GM12878 (cell line): ENCODE results near the gene PPP2R3B. TPM values are rescaled to one million over a fixed set of nuclear protein-coding genes. Genes with fewer than 3 reads are reported as not detected.

Experiments
- ATAC-seq: fragments of 200-7000 bp; cut with Tn5 transposase; 3 replicates; pipeline ENCODE4 v1.9.1; 2020; ENCODE audit warnings: mild to moderate bottlenecking, moderate library complexity
- BruUV-seq: library from RNA; stranded (reverse); fragments of 400-500 nt; replicated peaks from 2 replicates; lab custom pipeline; 2021; lab: Mats Ljungman, UMichigan
- CTCF ChIA-PET: fragments of 300-600 bp; sonication (Branson Sonifier 250); formaldehyde crosslinking; extraction: SDS; loops from one replicate; lab custom pipeline; 2021; ENCODE audit warnings: inconsistent platforms; lab: Yijun Ruan, JAX
- POLR2A ChIA-PET: fragments of 350-600 bp; formaldehyde crosslinking; extraction: SDS; loops from one replicate; lab custom pipeline; 2021; ENCODE audit warnings: inconsistent platforms; lab: Charles Lee
- RAD21 ChIA-PET: fragments of 300-600 bp; sonication (Branson Sonifier 250); formaldehyde crosslinking; loops from one replicate; lab custom pipeline; 2023; ENCODE audit warnings: antibody characterized with exemption; ENCODE audit not compliant: unreplicated experiment; lab: Charles Lee
- SMC1A ChIA-PET: fragments of 300-600 bp; sonication (Branson Sonifier 250); formaldehyde crosslinking; loops from one replicate; lab custom pipeline; 2023; ENCODE audit not compliant: unreplicated experiment, uncharacterized antibody; lab: Charles Lee
- DNase-seq: peaks from one replicate; pipeline ENCODE4 v3.0.0-alpha.2; 2011; ENCODE audit warnings: low read depth, low spot score
- FAIRE-seq: peaks from 3 replicates; lab custom pipeline; 2011; peaks lifted over from hg19 to GRCh38; lab: Jason Lieb, UNC
- H2AFZ ChIP-seq: 2 replicates; pipeline ENCODE4 v1.6.0; 2011; ENCODE audit warnings: low read depth, low read length, control low read depth; ENCODE audit not compliant: control insufficient read depth
- H3K27ac ChIP-seq: 2 replicates; pipeline ENCODE4 v1.5.1; 2011; ENCODE audit warnings: control low read depth; ENCODE audit not compliant: control insufficient read depth, insufficient read depth
- H3K27me3 ChIP-seq, 2 experiments: replicated peaks in 1 of 2; 2 replicates each; pipeline versions ENCODE4 v1.6.0 to v1.6.1; 2011; ENCODE audit warnings: low read length in 1 of 2; ENCODE audit not compliant: control insufficient read depth in 2 of 2, insufficient read depth in 2 of 2
- H3K36me3 ChIP-seq, 2 experiments: 2 replicates each; pipeline ENCODE4 v1.5.1; 2011; ENCODE audit warnings: low read length in 1 of 2; ENCODE audit not compliant: control insufficient read depth in 2 of 2, insufficient read depth in 2 of 2
- H3K4me1 ChIP-seq: 2 replicates; pipeline ENCODE4 v1.6.1; 2011; ENCODE audit warnings: mild to moderate bottlenecking, low read length, moderate library complexity, mixed read lengths; ENCODE audit not compliant: control insufficient read depth, insufficient read depth
- H3K4me2 ChIP-seq: 2 replicates; pipeline ENCODE4 v1.6.0; 2011; ENCODE audit warnings: control low read depth; ENCODE audit not compliant: control insufficient read depth, insufficient read depth
- H3K4me3 ChIP-seq: fragments of 200-600 bp; sonication (generic); 2 replicates; pipeline ENCODE4 v1.5.1; 2016
- H3K79me2 ChIP-seq: 2 replicates; pipeline ENCODE4 v1.6.0; 2011; ENCODE audit warnings: low read length; ENCODE audit not compliant: control insufficient read depth, insufficient read depth
- H3K9ac ChIP-seq: 2 replicates; pipeline ENCODE4 v1.8.0; 2011; ENCODE audit warnings: low read length, control low read depth, mixed read lengths; ENCODE audit not compliant: control insufficient read depth, insufficient read depth
- H3K9me3 ChIP-seq: replicated peaks from 3 replicates; pipeline ENCODE4 v1.5.1; 2011; ENCODE audit warnings: mild to moderate bottlenecking, low read length; ENCODE audit not compliant: control insufficient read depth, insufficient read depth
- H4K20me1 ChIP-seq: 2 replicates; pipeline ENCODE4 v1.6.0; 2011; ENCODE audit not compliant: control insufficient read depth, insufficient read depth
- BACH1 ChIP-seq: fragments of 450-650 bp; IDR thresholded peaks from 2 replicates; pipeline ENCODE4 v1.6.1; 2017; ENCODE audit warnings: mild to moderate bottlenecking, borderline replicate concordance
- CHD4 ChIP-seq: fragments of 200-600 bp; sonication (generic); IDR thresholded peaks from 2 replicates; pipeline ENCODE4 v1.6.1; 2016; ENCODE audit warnings: mild to moderate bottlenecking
- EGR1 ChIP-seq, 2 experiments: IDR thresholded peaks; 1 replicate in 1 of 2; 2 replicates in 1 of 2; pipeline ENCODE4 v1.6.1; 2011 to 2012; ENCODE audit warnings: low read depth in 2 of 2, low read length in 2 of 2, borderline replicate concordance in 1 of 2, mild to moderate bottlenecking in 1 of 2, moderate library complexity in 1 of 2
- HDAC2 ChIP-seq: fragments of 200-600 bp; sonication (generic); IDR thresholded peaks from 2 replicates; pipeline ENCODE4 v1.6.1; 2017
- MYC ChIP-seq: IDR thresholded peaks from 2 replicates; pipeline ENCODE4 v1.6.1; 2011; ENCODE audit warnings: mild to moderate bottlenecking, low read length, moderate library complexity, inconsistent platforms; ENCODE audit not compliant: insufficient read depth, insufficient replicate concordance, insufficient read length, severe bottlenecking
- TCF12 ChIP-seq: IDR thresholded peaks from 2 replicates; pipeline ENCODE4 v1.6.1; 2011; ENCODE audit warnings: low read depth, mild to moderate bottlenecking, low read length
- YY1 ChIP-seq: IDR thresholded peaks from 2 replicates; pipeline ENCODE4 v1.6.1; 2011; ENCODE audit warnings: low read depth, mild to moderate bottlenecking, low read length
- ZNF384 ChIP-seq: IDR thresholded peaks from 2 replicates; pipeline ENCODE4 v1.6.1; 2012; ENCODE audit warnings: low read depth, mild to moderate bottlenecking, low read length, improper control_type of control experiment, borderline replicate concordance
- WGBS: methylation state at CpG from one replicate; pipeline ENCODE4 v1.1.6; 2016; ENCODE audit warnings: low lambda C conversion rate; ENCODE audit not compliant: insufficient replicate concordance, insufficient coverage; ENCODE audit errors: missing lambda C conversion rate; 5-methylcytosine and 5-hydroxymethylcytosine counted together
- in situ Hi-C: fragments of 300-500 bp; cut with MboI; formaldehyde crosslinking; loops from 9 replicates; pipeline ENCODE4 v1.14.3; 2018; ENCODE audit warnings: mixed read lengths
- intact Hi-C: fragments of 100-400 bp; cut with micrococcal nuclease; formaldehyde crosslinking; loops from one replicate; pipeline ENCODE4 v1.14.2; 2022; ENCODE audit not compliant: unreplicated experiment
- polyA plus RNA-seq, 11 experiments: library from polyadenylated mRNA; depleted of rRNA in 4 of 11; unstranded in 6 of 11; stranded (reverse) in 5 of 11; fragments of >200 nt; fragmentation: Nextera tagmentation in 4 of 11; fragmentation: Illumina TruSeq in 1 of 11; extraction: Ambion mirVana in 4 of 11; extraction: Trizol in 1 of 11; gene quantifications; 1 replicate in 1 of 11; 2 replicates in 10 of 11; pipeline versions ENCODE4 v1.2.1 to v1.2.3, GENCODE V29; 2011 to 2016; ENCODE audit warnings: inconsistent platforms in 2 of 11, missing spikeins in 2 of 11, low read depth in 1 of 11
- total RNA-seq, 4 experiments: library from RNA; depleted of rRNA in 3 of 4; stranded (reverse); fragments of >200 nt in 3 of 4; fragmentation: Illumina TruSeq in 1 of 4; extraction: Trizol in 1 of 4; gene quantifications; 2 replicates each; pipeline versions ENCODE4 v1.2.1 to v1.2.3, GENCODE V29; 2013 to 2021

The PPP2R3B gene
- total and polyA plus RNA-seq, 10 of the 15 experiments (the other 5 are each of a cell fraction or from before 2014, with no cell fraction given) = 0.11 to 34.3 (median 9.7) TPM; not detected in 1

DNA sequence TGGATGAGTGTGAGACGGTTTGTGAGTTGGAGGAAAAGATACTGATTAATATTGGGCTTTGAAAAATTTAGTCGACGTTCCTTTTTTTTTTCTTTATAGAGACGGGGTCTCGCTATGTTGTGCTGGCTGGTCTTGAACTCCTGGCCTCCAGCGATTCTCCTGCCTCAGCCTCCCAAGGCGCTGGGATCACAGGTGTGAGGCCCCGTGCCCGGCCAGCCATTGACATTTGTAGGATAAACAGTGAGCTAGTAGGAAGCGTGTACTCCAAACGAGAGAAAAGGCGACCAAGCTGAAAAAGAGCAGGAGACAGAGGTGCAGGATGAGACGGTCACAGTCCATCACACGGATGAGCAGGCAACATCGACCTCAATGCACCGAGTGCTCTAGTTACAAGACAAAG, 19.4 kb downstream of the PPP2R3B start (continued):
- TF ChIP-seq EGR1 (IDR thresholded peaks at IDR 0.05; ENCODE audit: borderline replicate concordance in 1 of 2, low read depth in 2 of 2, low read length in 2 of 2) = no peak
- TF ChIP-seq TCF12 = no peak
- no peak for TF ChIP-seq BACH1
- no peak for TF ChIP-seq CHD4
- no peak for TF ChIP-seq ZNF384
- TF ChIP-seq MYC = no peak

DNA sequence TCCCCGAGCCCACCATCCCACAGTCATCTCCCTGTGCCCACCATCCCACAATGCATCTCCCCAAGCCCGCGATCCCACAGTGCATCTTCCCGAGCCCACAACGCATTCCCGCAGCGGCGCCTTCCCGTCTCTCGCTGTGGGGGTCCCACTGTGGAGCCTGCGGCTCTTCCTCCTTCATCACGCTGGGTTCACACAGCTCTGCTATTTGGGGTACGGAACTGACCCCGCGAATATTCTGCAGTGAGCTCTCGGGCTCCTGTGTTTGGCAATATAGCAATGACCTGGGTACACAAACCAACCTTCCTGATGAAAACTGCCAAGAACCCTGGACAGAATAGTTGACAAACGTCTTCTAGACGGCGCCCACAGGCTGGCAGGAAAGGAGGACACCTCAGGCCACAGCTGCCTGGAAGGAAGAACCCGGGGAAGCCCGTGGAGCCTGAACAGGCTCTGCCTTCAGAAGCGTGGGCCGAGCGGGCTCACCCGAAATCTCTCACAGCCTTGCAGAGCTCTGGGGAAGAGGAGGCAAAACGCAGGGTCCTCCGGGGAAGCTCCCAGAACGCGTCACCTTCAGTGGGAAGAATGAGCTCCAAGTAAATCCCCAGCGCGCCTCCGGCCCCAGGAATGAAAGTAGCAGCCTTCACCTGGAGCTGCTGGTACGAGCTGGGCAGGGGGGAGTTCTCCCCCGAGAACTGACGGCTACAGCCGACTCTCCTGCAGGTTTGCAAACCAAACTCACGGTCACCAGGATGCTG, 22.9 kb downstream of the PPP2R3B start:
- Histone ChIP-seq H3K79me2 (no peaks in the 10 kb centered on the region), H3K9ac (no peak overlapping the region), H3K9me3 (peaks cover 3% of the 10 kb centered on the region; the same call in 2 of the 3 replicates), H3K27me3 (no peaks in the 10 kb centered on the region), H3K36me3 (no peaks in the 10 kb centered on the region), H3K4me1 (no peaks in the 10 kb centered on the region), H4K20me1 (no peaks in the 10 kb centered on the region), H3K4me2 (no peak overlapping the region), H2AFZ (no peak overlapping the region), H3K4me3 (no peak overlapping the region), H3K27ac (no peak overlapping the region)
- no peak for DNase-seq
- in situ Hi-C loops = no loop called here
- 96% methylated on average over 37 of the region's 37 CpGs for WGBS
- ChIA-PET CTCF (no interaction called here), POLR2A (no interaction called here), SMC1A (no interaction called here), RAD21 (no interaction called here)
- FAIRE-seq = no peak
- no TSS peak for BruUV-seq
- intact Hi-C loops = no loop called here
- ATAC-seq = no peak
- TF ChIP-seq HDAC2 = no peak
- no peak for TF ChIP-seq YY1
